ENCODE results near the gene WDR33.

The WDR33 gene

DNA sequence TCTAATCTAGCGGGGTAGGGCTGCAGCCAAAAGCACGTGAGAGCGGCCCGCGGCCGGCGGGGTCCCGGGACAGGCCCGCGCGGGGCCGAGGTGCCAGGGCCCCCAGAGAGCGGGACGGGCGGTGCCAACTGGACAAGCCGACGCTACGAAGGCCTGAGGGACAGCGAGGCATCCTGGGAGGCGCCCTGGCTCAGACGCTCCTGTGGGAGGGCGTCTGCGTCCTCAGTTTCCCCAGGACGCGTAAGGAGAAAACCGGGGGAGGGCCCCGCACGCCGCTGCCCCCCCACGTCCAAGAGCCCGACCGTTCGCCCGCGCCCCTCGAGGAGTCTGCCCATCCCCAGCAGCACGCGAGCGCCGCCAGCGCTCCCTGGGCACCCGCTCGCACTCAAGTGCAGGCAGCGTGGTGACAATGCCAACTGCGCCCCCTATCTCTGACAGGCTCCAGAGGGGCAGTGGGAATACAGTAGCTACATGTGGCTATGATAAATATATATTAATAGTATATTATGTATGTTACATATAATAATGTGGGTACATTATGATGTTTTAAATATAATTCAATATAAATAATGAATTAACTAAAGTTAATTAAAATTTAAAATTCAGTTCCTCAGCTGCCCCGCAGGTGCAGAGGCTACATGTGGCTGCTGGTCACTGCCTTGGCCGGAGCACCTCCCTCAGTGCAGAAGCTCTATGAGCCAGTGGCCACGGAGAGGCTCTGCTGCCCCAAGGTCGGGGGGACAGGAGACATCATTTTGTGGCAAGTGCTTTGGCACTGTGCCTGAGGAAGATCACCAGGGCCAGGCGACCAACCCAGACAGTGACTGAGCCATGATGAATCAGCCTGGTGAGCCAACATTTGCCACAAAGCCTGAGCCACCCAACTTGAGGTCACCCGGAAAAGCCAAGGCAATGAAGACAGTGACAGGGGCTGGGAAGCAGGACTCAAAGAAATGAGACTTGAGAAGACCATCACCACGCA lies 115.2 kb downstream of the WDR33 start:
- intact Hi-C loops (cut with micrococcal nuclease): no loop called here
- Mint-ChIP-seq H3K27me3 (peaks cover 2% of the 10 kb centered on the region), H3K36me3 (ENCODE audit: low read depth) (peaks cover 21% of the 10 kb centered on the region), H3K4me1 (ENCODE audit: low read depth) (peaks cover 31% of the 10 kb centered on the region), H3K27ac (no peak overlapping the region), H3K9me3 (peaks cover 16% of the 10 kb centered on the region), H3K4me3 (peak overlapping the region; percentile 50)

DNA sequence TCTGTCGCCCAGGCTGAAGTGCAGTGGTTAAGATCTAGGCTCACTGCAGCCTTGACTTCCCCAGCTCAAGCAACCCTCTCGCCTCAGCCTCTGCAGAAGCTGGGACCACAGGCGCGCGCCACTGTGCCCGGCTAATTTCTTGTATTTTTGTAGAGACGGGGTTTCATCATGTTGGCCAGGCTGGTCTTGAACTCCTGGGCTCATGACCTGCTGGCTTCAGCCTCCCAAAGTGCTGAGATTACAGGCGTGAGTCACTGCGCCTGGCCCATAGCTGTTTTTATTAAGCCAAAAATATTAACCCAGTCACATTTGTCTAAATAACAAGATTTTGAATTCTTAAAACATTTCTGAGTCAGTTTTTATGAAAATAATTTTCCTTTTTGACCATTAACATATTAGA lies 116.0 kb downstream of the WDR33 start:
- no peak overlapping the region for H3K4me3 Mint-ChIP-seq
- intact Hi-C loops (cut with micrococcal nuclease): no loop called here
- H3K36me3 Mint-ChIP-seq (ENCODE audit: low read depth): peaks cover 21% of the 10 kb centered on the region
- H3K9me3 Mint-ChIP-seq: peaks cover 20% of the 10 kb centered on the region
- peaks cover 2% of the 10 kb centered on the region for H3K27me3 Mint-ChIP-seq
- H3K4me1 Mint-ChIP-seq (ENCODE audit: low read depth): peaks cover 23% of the 10 kb centered on the region
- H3K27ac Mint-ChIP-seq: no peak overlapping the region

DNA sequence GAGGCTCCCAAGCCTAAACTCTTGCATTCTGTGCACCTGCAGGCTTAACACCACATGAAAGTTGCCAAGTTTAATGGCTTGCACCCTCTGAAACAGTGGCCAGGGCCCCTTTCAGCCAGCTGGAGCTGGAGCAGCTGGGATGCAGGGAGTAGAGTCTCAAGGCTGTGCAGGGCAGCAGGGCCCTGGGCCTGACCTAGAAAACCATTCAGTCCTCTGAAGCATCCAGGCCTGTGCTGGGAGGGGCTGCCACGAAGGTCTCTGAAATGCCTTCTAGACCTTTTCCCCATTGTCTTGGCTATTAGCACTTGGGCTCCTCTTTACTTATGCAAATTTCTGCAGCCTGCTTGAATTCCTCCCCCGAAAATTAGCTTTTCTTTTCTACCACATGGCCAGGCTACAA lies 120.3 kb downstream of the WDR33 start:
- peaks cover 11% of the 10 kb centered on the region for H3K36me3 Mint-ChIP-seq (ENCODE audit: low read depth)
- H3K27me3 Mint-ChIP-seq: peaks cover 5% of the 10 kb centered on the region
- no peak overlapping the region for H3K4me3 Mint-ChIP-seq
- intact Hi-C loops (cut with micrococcal nuclease): no loop called here
- H3K4me1 Mint-ChIP-seq (ENCODE audit: low read depth): no peaks in the 10 kb centered on the region
- H3K9me3 Mint-ChIP-seq: peaks cover 20% of the 10 kb centered on the region
- H3K27ac Mint-ChIP-seq: no peak overlapping the region

DNA sequence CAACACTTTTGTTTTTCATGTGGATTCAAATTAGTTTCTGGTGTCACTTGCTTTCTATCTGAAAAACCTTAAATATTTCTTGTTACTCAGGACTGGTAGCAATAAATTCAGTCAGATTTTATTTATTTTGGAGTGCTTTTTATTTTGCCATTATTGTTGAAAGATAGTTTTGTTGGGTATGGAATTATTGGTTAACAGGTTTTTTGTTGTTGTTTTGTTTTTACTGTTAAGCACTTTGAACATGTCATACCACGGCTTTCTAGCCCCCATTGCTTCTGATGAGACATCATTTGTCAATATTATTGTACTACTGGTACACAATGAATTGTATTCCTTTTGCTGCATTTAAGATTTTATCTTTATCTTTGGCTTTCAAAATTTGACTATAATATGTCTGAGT lies 122.6 kb downstream of the WDR33 start:
- Mint-ChIP-seq H3K4me3 (no peak overlapping the region), H3K9me3 (peaks cover 20% of the 10 kb centered on the region), H3K36me3 (ENCODE audit: low read depth) (peaks cover 11% of the 10 kb centered on the region), H3K4me1 (ENCODE audit: low read depth) (no peaks in the 10 kb centered on the region), H3K27ac (no peak overlapping the region), H3K27me3 (peaks cover 9% of the 10 kb centered on the region)
- intact Hi-C loops (cut with micrococcal nuclease): no loop called here

DNA sequence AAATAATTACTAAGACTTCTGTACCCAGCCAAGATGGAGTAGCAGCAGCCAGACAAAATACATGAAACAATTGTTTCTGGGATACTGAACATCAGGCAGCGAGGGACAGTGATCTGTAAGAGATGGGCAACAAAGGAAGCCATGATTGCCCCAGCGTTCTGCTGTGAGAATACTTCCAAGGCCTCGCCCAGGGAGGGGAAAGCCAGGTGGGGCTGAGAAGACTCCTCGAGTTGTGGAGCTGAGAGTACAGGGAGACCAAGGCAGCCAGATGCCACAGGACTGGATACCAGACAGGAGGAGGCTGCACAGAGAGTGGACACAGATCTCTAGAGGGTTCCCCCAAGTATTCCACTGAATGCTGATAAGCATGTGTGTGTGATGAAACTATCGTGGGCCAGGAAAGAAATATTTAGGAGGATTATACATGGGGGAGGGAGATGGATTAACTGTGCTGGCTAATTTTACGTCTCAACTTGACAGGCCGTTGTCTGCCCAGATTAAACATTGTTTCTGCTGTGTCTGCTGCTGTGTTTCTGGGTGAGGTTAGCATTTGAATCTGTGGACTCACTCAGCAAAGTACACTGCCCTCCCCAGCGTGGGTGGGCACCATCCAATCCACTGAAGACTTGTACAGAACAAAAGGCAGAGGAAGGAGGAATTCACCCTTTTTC lies 125.4 kb downstream of the WDR33 start:
- Mint-ChIP-seq H3K4me3 (no peak overlapping the region), H3K27ac (no peak overlapping the region), H3K27me3 (peaks cover 24% of the 10 kb centered on the region), H3K4me1 (ENCODE audit: low read depth) (peaks cover 6% of the 10 kb centered on the region), H3K36me3 (ENCODE audit: low read depth) (no peaks in the 10 kb centered on the region), H3K9me3 (peaks cover 2% of the 10 kb centered on the region)
- intact Hi-C loops (cut with micrococcal nuclease): no loop called here

DNA sequence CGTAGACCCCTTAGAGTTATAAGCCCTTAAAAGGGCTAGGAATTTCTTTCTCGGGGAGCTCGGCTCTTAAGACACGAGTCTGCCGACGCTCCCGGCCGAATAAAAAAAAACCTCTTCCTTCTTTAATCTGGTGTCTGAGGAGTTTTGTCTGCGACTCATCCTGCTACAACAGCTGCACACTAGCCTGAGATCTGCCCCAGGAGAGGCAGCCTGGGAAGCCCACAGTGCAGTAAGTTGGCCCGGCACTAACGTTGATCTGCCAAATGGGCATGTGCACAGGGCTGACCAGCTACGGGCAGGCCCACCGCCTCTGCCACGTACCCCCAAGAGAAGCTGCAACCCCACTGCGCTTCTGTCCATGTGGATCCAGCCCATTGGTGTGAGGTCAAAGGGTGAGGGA lies 127.2 kb downstream of the WDR33 start:
- Mint-ChIP-seq H3K4me3 (no peak overlapping the region), H3K9me3 (no peaks in the 10 kb centered on the region), H3K27ac (no peak overlapping the region), H3K4me1 (ENCODE audit: low read depth) (peaks cover 6% of the 10 kb centered on the region), H3K27me3 (peaks cover 33% of the 10 kb centered on the region), H3K36me3 (ENCODE audit: low read depth) (no peaks in the 10 kb centered on the region)
- intact Hi-C loops (cut with micrococcal nuclease): no loop called here

DNA sequence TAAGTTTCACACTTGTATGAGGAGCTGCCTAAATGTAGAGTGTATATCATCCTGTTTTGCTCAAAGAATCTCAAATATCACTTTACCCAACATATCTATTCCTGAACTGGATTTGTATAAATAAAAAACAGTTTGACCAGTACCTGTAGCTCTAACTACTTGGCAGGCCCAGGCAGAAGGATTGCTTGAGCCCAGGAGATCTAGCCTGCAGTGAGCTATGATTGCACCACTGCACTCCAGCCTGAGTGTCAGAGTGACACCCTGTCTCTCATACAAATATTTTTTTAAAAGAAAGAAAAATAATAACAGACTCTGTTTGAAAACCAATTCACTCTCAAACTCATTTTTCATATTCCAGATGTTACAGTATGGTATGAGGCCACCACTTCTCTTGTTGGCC lies 127.9 kb downstream of the WDR33 start:
- no peaks in the 10 kb centered on the region for H3K36me3 Mint-ChIP-seq (ENCODE audit: low read depth)
- H3K4me1 Mint-ChIP-seq (ENCODE audit: low read depth): peaks cover 6% of the 10 kb centered on the region
- no peaks in the 10 kb centered on the region for H3K9me3 Mint-ChIP-seq
- peaks cover 38% of the 10 kb centered on the region for H3K27me3 Mint-ChIP-seq
- intact Hi-C loops (cut with micrococcal nuclease): no loop called here
- no peak overlapping the region for H3K27ac Mint-ChIP-seq
- no peak overlapping the region for H3K4me3 Mint-ChIP-seq

DNA sequence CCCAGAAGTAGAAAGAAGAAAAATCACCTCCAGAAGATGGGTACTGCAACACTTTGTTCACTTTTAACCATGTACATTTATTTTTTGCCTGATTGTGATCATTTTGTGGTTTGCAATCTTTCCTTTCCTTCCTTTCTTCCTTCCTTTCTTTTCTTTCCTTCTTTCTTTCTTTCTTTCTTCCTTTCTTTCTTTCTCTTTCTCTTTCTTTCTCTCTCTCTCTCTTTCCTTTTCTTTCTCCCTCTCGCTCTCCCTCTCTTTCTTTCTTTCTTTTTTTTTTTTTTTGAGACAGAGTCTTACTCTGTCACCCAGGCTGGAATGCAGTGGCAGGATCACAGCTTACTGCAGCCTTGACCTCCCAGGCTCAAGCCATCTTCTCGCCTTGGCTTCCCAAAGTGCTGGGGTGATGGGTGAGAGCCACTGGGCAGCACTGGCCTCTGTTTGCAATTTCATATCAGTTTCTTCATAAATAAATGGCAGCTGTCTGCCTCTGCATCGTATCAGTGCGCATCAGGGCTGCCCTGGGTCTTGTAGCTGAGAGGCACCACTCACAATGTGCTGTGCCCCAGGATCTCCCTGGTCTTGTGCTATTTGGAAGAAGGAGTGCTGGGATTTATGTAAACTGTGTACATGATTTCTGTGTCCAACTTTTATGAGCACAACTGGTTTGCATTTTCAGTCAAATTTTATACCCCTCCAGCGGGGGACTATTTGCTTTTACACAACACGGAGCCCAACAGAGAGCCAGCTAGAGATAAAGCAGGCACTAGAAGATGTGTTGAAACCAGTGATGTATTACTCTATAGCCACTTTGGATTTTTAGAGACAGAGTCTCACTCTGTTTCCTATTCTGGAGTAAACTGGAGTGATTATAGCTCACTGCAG lies 128.8 kb downstream of the WDR33 start:
- Mint-ChIP-seq H3K36me3 (ENCODE audit: low read depth) (no peaks in the 10 kb centered on the region), H3K9me3 (no peaks in the 10 kb centered on the region), H3K4me3 (no peak overlapping the region), H3K27ac (no peak overlapping the region), H3K27me3 (peaks cover 47% of the 10 kb centered on the region), H3K4me1 (ENCODE audit: low read depth) (peaks cover 6% of the 10 kb centered on the region)
- intact Hi-C loops (cut with micrococcal nuclease): no loop called here

DNA sequence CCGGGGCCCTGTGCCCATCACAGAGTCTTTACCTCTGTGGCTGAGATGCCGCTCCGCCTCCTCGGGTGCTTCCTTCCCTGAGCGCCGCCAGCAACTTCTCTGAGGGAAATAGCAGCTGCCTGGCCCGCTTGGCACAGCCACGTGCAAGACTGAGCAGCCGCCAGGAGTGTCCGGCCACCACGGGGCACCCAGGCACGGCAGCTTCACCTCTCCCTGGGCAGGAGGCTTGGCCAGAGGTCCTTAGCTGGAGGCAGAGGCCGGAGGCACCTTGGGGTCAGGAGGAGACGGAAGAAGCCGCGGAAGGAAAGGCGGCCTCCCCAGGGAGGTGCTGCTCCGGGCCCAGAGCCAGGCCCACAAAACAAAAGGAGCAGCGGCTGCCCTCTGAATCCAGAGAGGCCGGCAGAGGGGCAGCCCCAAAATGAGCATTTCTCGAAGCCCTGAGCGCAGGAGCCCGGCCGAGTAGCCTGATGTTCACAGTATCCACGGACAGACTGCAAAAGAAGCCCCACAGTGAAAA lies 129.6 kb downstream of the WDR33 start:
- H3K9me3 Mint-ChIP-seq: no peaks in the 10 kb centered on the region
- H3K27me3 Mint-ChIP-seq: peaks cover 56% of the 10 kb centered on the region
- H3K4me1 Mint-ChIP-seq (ENCODE audit: low read depth): peaks cover 6% of the 10 kb centered on the region
- no peak overlapping the region for H3K27ac Mint-ChIP-seq
- no peaks in the 10 kb centered on the region for H3K36me3 Mint-ChIP-seq (ENCODE audit: low read depth)
- peak overlapping the region; percentile 32 for H3K4me3 Mint-ChIP-seq
- intact Hi-C loops (cut with micrococcal nuclease): no loop called here

DNA sequence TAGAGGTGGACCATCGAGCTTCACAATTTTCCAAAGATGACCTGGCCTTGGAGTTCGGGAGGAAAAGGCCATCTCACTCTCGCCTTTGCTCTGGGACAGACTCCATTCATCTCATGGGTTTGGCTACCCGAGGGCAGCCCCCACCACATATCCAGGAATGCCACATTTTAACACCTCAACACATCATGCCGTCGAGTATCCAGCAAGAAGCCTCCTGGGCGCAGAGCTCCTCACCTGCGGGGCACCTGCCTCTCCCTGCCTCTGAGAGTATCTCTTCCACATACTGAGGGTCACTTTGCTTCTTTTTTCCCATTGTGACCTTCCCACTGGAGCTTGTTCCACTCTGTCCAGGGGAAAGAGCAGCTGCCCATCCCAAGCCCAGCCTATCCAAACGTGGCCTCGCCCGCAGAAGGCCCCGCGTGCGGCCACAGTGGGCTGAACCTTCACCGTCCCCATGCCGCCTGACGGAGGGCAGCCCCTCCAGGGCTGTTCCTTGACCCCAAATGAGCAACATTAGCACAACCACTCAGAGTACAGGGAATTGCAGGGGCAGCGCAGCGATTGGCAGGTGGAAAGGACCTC lies 130.2 kb downstream of the WDR33 start:
- H3K27ac Mint-ChIP-seq: no peak overlapping the region
- intact Hi-C loops (cut with micrococcal nuclease): no loop called here
- peaks cover 60% of the 10 kb centered on the region for H3K27me3 Mint-ChIP-seq
- H3K4me3 Mint-ChIP-seq: no peak overlapping the region
- H3K4me1 Mint-ChIP-seq (ENCODE audit: low read depth): peaks cover 6% of the 10 kb centered on the region
- no peaks in the 10 kb centered on the region for H3K9me3 Mint-ChIP-seq
- no peaks in the 10 kb centered on the region for H3K36me3 Mint-ChIP-seq (ENCODE audit: low read depth)

DNA sequence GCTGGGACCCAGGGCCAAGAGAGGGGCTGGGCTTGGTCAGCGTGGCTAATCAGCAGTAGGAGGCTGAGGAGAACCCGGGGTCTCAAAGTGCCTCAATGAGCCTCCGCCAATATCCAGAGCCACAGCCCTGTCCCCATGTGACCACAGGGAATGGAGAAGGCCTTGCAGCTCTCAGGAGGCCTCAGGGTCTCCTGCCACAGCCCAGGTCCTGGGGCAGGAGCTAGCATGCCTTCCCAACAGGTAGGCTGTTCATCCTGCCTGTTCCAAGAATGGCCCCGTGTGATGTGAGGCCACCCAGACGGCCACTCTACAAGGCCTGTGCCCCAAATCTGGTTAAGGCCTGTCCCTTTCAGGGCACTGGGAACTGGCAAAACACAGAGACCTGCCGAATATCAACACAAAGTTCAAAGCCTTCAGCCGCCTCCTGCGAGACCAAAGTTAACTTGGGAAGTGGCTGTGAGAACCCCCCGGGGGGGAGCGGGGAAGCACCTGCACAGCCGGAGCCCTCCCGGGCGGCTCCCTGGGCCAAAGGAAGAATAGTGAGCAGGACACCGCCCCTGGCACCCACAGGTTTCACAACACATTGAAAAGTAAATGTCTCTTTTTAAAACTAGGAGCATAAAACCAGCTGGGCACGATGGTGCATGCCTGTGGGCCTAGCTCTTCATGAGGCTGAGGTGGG lies 131.2 kb downstream of the WDR33 start:
- Mint-ChIP-seq H3K27ac (no peak overlapping the region), H3K36me3 (ENCODE audit: low read depth) (no peaks in the 10 kb centered on the region), H3K4me1 (ENCODE audit: low read depth) (peaks cover 6% of the 10 kb centered on the region), H3K9me3 (no peaks in the 10 kb centered on the region), H3K27me3 (peaks cover 63% of the 10 kb centered on the region), H3K4me3 (no peak overlapping the region)
- intact Hi-C loops (cut with micrococcal nuclease): no loop called here

DNA sequence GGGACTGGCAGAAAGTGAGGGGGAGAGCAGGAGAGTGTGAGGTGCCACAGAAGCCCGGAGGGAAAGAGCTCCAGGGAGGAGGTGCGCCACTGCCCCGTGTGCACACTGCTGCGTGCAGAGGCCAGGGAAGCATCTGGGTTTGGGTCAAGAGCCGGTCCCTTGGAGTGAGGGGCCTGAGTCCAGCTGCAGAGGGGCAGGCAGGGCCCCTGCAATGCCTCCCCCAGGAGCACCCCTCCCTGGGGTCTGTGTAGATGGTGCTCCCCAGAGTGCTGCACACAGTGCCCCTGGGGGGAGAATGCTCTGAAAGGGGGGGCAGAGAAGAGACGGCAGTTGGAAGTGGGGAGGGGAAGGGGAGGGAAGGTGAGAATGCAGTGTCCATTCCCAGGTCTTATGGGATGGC lies 132.0 kb downstream of the WDR33 start:
- Mint-ChIP-seq H3K27ac (no peak overlapping the region), H3K9me3 (no peaks in the 10 kb centered on the region), H3K27me3 (peaks cover 70% of the 10 kb centered on the region), H3K4me1 (ENCODE audit: low read depth) (peaks cover 12% of the 10 kb centered on the region), H3K4me3 (no peak overlapping the region), H3K36me3 (ENCODE audit: low read depth) (no peaks in the 10 kb centered on the region)
- intact Hi-C loops (cut with micrococcal nuclease): no loop called here

DNA sequence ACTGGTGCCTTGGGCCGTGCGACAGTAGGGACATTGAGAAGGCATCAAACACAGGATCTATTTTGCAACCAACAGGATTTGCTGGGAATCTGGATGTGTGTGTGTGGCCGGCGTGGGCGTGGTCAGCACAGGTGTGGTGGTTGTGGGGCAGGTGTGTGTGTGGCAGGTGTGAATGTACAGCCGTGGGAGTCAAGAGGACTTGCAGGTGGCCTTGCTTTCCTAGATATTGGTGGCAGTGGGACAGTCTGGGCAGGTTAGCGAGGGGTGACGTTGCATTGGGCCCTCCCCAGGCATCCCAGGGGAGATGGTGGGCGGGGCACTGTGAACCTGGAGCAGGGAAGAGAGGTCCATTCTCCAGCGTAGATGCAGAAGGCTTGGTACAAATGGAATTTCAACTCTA lies 132.4 kb downstream of the WDR33 start:
- Mint-ChIP-seq H3K9me3 (no peaks in the 10 kb centered on the region), H3K4me1 (ENCODE audit: low read depth) (peaks cover 16% of the 10 kb centered on the region), H3K27me3 (peaks cover 72% of the 10 kb centered on the region), H3K36me3 (ENCODE audit: low read depth) (no peaks in the 10 kb centered on the region), H3K4me3 (no peak overlapping the region), H3K27ac (no peak overlapping the region)
- intact Hi-C loops (cut with micrococcal nuclease): no loop called here

Data from dendritic cell treated with granulocyte-macrophage colony-stimulating factor and Interleukin-4, amounts not matched to agents 40 ng/mL and 50 ng/mL, for 4 days (primary cell).